HepG2 (cell line): Measurements from ENCODE around the gene VDR. TPM values are rescaled to one million over a fixed set of nuclear protein-coding genes. Genes with fewer than 3 reads are reported as not detected.

ENCODE experiments used
- ARNT2 ChIP-seq: sonication (generic); formaldehyde crosslinking; IDR thresholded peaks from 2 replicates; pipeline ENCODE4 v1.8.0; 2022; ENCODE audit warnings: mild to moderate bottlenecking, low read depth, missing genetic modification reagents, moderate library complexity
- CBFB ChIP-seq: sonication (generic); formaldehyde crosslinking; IDR thresholded peaks from 2 replicates; pipeline ENCODE4 v1.4.0; 2020; ENCODE audit warnings: missing genetic modification reagents
- HCFC1 ChIP-seq: fragments of 150-350 bp; IDR thresholded peaks from 2 replicates; pipeline ENCODE4 v1.6.1; 2014; ENCODE audit warnings: low read depth, low read length
- HNRNPUL1 ChIP-seq: fragments of 200-400 bp; formaldehyde crosslinking; IDR thresholded peaks from 2 replicates; pipeline ENCODE4 v1.6.1; 2017; ENCODE audit warnings: low read depth, mild to moderate bottlenecking, low read length, moderate library complexity
- HOXA9 ChIP-seq: sonication (generic); formaldehyde crosslinking; IDR thresholded peaks from 2 replicates; pipeline ENCODE4 v1.8.1; 2022; ENCODE audit warnings: missing genetic modification reagents, mild to moderate bottlenecking, moderate library complexity, borderline replicate concordance
- ISL2 ChIP-seq: sonication (generic); formaldehyde crosslinking; IDR thresholded peaks from 2 replicates; pipeline ENCODE4 v1.5.0; 2020; ENCODE audit warnings: missing genetic modification reagents
- KDM3A ChIP-seq: IDR thresholded peaks from 2 replicates; pipeline ENCODE4 v1.6.1; 2018; ENCODE audit warnings: low read depth, missing compliant biosample characterization
- NCOA1 ChIP-seq: sonication (generic); formaldehyde crosslinking; IDR thresholded peaks from 2 replicates; pipeline ENCODE4 v1.9.0; 2021; ENCODE audit warnings: missing genetic modification reagents
- SAFB2 ChIP-seq: sonication (generic); formaldehyde crosslinking; IDR thresholded peaks from 2 replicates; pipeline ENCODE4 v1.5.1; 2020; ENCODE audit warnings: missing genetic modification reagents, low read depth, mild to moderate bottlenecking, borderline replicate concordance
- TRIM24 ChIP-seq: sonication (generic); formaldehyde crosslinking; IDR thresholded peaks from 2 replicates; pipeline ENCODE4 v1.8.0; 2022; ENCODE audit warnings: mild to moderate bottlenecking, missing genetic modification reagents
- ZNF101 ChIP-seq: sonication (generic); formaldehyde crosslinking; IDR thresholded peaks from 2 replicates; pipeline ENCODE4 v1.4.0; 2020; ENCODE audit warnings: mild to moderate bottlenecking, low read depth, missing genetic modification reagents, borderline replicate concordance
- ZNF556 ChIP-seq: sonication (generic); formaldehyde crosslinking; IDR thresholded peaks from 2 replicates; pipeline ENCODE4 v1.4.0; 2020; ENCODE audit warnings: mild to moderate bottlenecking, missing genetic modification reagents, borderline replicate concordance
- ZNF589 ChIP-seq: sonication (generic); formaldehyde crosslinking; conservative IDR thresholded peaks from 2 replicates; pipeline ENCODE4 v1.8.0; 2022; ENCODE audit warnings: mild to moderate bottlenecking, moderate library complexity, missing genetic modification reagents
- ZNF598 ChIP-seq: sonication (generic); formaldehyde crosslinking; IDR thresholded peaks from 2 replicates; pipeline ENCODE4 v1.5.1; 2020; ENCODE audit warnings: mild to moderate bottlenecking, missing genetic modification reagents, borderline replicate concordance
- ZNF605 ChIP-seq: sonication (generic); formaldehyde crosslinking; IDR thresholded peaks from 2 replicates; pipeline ENCODE4 v1.8.0; 2022; ENCODE audit warnings: mild to moderate bottlenecking, missing genetic modification reagents
- polyA plus RNA-seq, 8 experiments: library from polyadenylated mRNA; depleted of rRNA in 3 of 8; stranded (reverse) in 7 of 8; unstranded in 1 of 8; fragments of >200 nt; fragmentation: Illumina TruSeq in 4 of 8; extraction: Trizol in 4 of 8; gene quantifications; 2 replicates each; pipeline versions ENCODE4 v1.2.1 to v1.2.3, GENCODE V29; 2011 to 2016; ENCODE audit warnings: low read depth in 4 of 8, missing spikeins in 1 of 8, mixed read lengths in 1 of 8; ENCODE audit not compliant: insufficient read depth in 1 of 8
- total RNA-seq, 5 experiments: library from RNA; depleted of rRNA; stranded (reverse); fragments of >200 nt; fragmentation: Illumina TruSeq; extraction: Trizol; gene quantifications; 2 replicates each; pipeline ENCODE4 v1.2.3, GENCODE V29; 2016; ENCODE audit warnings: low read depth in 1 of 5
- TF ChIP-seq, protein P1 (sequence below): sonication (generic); formaldehyde crosslinking; IDR thresholded peaks from 2 replicates; pipeline ENCODE4 v1.4.0; 2020; ENCODE audit warnings: missing genetic modification reagents
- TF ChIP-seq, protein P2 (sequence below): sonication (generic); formaldehyde crosslinking; IDR thresholded peaks from 2 replicates; pipeline ENCODE4 v1.5.0; 2020; ENCODE audit warnings: mild to moderate bottlenecking, missing genetic modification reagents, borderline replicate concordance
- TF ChIP-seq, protein P3 (sequence below): sonication (generic); formaldehyde crosslinking; IDR thresholded peaks from 2 replicates; pipeline ENCODE4 v1.4.0; 2020; ENCODE audit warnings: mild to moderate bottlenecking, missing genetic modification reagents
- TF ChIP-seq, protein P4 (sequence below): IDR thresholded peaks from 2 replicates; pipeline ENCODE4 v1.6.1; 2018; ENCODE audit warnings: missing genetic modification reagents
- TF ChIP-seq, protein P5 (sequence below): sonication (generic); formaldehyde crosslinking; IDR thresholded peaks from 2 replicates; pipeline ENCODE4 v1.4.0; 2020; ENCODE audit warnings: missing genetic modification reagents

VDR gene
- total and polyA plus RNA-seq, 2 of the 13 experiments (the other 11 are each of a cell fraction or from before 2014, with no cell fraction given) = 0.08 to 0.33 TPM

DNA sequence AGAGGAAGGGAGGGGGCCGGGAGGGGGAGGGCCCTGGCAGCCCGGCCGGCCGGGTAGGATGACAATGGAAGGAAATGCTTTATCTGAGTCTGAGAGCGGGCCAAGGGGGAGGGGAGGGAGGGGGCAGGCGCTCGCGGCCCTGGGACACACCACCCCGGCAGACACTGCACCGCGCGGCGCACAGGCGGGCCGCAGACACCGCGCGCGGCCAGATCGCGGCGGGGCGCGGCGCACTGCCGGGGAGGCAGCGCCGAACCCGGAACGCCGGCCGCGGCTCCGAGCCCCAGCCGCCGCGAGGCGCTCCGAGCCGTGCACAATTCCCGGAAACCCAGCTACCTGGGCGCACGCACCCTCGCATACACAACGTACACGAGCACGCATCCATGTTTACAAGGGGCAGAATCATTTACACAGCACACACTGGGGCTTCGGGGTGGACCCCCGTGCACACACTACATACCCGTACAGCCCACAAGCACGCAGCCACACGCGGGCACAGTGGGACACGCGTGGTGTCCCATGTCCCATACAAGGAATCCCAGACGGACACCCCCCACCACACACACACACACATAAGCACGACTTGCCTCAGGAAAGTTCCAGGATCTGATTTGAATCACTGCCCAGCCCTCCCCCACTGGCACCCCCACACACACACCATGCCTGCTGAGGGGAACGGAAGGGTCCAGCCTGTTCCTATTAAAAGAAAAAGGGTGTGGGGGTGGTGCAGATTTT, 84.7 kb downstream of the VDR start, which contains the start of gene HDAC7 (continued):
- TF ChIP-seq, protein P1, sequence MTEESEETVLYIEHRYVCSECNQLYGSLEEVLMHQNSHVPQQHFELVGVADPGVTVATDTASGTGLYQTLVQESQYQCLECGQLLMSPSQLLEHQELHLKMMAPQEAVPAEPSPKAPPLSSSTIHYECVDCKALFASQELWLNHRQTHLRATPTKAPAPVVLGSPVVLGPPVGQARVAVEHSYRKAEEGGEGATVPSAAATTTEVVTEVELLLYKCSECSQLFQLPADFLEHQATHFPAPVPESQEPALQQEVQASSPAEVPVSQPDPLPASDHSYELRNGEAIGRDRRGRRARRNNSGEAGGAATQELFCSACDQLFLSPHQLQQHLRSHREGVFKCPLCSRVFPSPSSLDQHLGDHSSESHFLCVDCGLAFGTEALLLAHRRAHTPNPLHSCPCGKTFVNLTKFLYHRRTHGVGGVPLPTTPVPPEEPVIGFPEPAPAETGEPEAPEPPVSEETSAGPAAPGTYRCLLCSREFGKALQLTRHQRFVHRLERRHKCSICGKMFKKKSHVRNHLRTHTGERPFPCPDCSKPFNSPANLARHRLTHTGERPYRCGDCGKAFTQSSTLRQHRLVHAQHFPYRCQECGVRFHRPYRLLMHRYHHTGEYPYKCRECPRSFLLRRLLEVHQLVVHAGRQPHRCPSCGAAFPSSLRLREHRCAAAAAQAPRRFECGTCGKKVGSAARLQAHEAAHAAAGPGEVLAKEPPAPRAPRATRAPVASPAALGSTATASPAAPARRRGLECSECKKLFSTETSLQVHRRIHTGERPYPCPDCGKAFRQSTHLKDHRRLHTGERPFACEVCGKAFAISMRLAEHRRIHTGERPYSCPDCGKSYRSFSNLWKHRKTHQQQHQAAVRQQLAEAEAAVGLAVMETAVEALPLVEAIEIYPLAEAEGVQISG (CRISPR knock-in tag) = peak; percentile 63; the same call in 1 of the 2 replicates
- TF ChIP-seq, protein P2, sequence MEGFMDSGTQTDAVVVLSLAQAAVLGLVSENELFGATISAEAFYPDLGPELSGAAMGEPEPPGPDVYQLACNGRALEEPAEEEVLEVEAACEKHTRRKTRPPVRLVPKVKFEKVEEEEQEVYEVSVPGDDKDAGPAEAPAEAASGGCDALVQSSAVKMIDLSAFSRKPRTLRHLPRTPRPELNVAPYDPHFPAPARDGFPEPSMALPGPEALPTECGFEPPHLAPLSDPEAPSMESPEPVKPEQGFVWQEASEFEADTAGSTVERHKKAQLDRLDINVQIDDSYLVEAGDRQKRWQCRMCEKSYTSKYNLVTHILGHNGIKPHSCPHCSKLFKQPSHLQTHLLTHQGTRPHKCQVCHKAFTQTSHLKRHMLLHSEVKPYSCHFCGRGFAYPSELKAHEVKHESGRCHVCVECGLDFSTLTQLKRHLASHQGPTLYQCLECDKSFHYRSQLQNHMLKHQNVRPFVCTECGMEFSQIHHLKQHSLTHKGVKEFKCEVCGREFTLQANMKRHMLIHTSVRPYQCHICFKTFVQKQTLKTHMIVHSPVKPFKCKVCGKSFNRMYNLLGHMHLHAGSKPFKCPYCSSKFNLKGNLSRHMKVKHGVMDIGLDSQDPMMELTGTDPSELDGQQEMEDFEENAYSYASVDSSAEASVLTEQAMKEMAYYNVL = no peak
- TF ChIP-seq TRIM24 (no peak), ZNF589 (CRISPR knock-in tag) (0 out of 2 replicates have a peak, but pooled peaks have one; percentile 38), ISL2 (no peak), HOXA9 (no peak; the same call in 1 of the 2 replicates), NCOA1 (CRISPR knock-in tag) (no peak), HCFC1 (no peak), ZNF605 (CRISPR knock-in tag) (no peak), ZNF556 (CRISPR knock-in tag) (no peak), ZNF598 (no peak), SAFB2 (no peak), CBFB (CRISPR knock-in tag) (no peak), HNRNPUL1 (no peak), ZNF101 (CRISPR knock-in tag) (no peak), ARNT2 (CRISPR knock-in tag) (0 out of 2 replicates have a peak, but pooled peaks have one; percentile 5), KDM3A (CRISPR knock-in tag) (no peak)
- TF ChIP-seq, protein P3, sequence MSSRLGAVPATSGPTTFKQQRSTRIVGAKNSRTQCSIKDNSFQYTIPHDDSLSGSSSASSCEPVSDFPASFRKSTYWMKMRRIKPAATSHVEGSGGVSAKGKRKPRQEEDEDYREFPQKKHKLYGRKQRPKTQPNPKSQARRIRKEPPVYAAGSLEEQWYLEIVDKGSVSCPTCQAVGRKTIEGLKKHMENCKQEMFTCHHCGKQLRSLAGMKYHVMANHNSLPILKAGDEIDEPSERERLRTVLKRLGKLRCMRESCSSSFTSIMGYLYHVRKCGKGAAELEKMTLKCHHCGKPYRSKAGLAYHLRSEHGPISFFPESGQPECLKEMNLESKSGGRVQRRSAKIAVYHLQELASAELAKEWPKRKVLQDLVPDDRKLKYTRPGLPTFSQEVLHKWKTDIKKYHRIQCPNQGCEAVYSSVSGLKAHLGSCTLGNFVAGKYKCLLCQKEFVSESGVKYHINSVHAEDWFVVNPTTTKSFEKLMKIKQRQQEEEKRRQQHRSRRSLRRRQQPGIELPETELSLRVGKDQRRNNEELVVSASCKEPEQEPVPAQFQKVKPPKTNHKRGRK (CRISPR knock-in tag) = no peak
- TF ChIP-seq, protein P4, sequence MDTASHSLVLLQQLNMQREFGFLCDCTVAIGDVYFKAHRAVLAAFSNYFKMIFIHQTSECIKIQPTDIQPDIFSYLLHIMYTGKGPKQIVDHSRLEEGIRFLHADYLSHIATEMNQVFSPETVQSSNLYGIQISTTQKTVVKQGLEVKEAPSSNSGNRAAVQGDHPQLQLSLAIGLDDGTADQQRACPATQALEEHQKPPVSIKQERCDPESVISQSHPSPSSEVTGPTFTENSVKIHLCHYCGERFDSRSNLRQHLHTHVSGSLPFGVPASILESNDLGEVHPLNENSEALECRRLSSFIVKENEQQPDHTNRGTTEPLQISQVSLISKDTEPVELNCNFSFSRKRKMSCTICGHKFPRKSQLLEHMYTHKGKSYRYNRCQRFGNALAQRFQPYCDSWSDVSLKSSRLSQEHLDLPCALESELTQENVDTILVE (CRISPR knock-in tag) = no peak
- TF ChIP-seq, protein P5, sequence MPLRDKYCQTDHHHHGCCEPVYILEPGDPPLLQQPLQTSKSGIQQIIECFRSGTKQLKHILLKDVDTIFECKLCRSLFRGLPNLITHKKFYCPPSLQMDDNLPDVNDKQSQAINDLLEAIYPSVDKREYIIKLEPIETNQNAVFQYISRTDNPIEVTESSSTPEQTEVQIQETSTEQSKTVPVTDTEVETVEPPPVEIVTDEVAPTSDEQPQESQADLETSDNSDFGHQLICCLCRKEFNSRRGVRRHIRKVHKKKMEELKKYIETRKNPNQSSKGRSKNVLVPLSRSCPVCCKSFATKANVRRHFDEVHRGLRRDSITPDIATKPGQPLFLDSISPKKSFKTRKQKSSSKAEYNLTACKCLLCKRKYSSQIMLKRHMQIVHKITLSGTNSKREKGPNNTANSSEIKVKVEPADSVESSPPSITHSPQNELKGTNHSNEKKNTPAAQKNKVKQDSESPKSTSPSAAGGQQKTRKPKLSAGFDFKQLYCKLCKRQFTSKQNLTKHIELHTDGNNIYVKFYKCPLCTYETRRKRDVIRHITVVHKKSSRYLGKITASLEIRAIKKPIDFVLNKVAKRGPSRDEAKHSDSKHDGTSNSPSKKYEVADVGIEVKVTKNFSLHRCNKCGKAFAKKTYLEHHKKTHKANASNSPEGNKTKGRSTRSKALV (CRISPR knock-in tag) = no peak
